ENCODE data around the gene ARHGAP33.

- TF ChIP-seq CTCF (conservative IDR thresholded peaks at IDR 0.05; ENCODE audit: low read depth in 2 of 2) = no peak
- no peak for TF ChIP-seq EZH2phosphoT487 (IDR thresholded peaks at IDR 0.05; ENCODE audit: unreplicated experiment)
- no peak for TF ChIP-seq CREB1 (CRISPR knock-in tag; IDR thresholded peaks at IDR 0.05; ENCODE audit: low read depth)
Measured at GRCh38 chr19:35779033-35779432, 3.7 kb downstream of the ARHGAP33 start.

Data from GM23338 (cell line).